CD4-positive, alpha-beta T cell treated with Interleukin-17A for 1 hour (primary cell): Measurements from ENCODE around the gene KLHL42.
"Not testable (repeated sequence)": the region's sequence is repeated elsewhere in the genome, so short reads cannot be mapped to it uniquely, and the experiment has no call there.

Source experiments
- DNase-seq: peaks from one replicate; pipeline ENCODE4 v3.0.0-alpha.2; 2020

The KLHL42 gene

GRCh38 chr12:27821259-27821973 lies 41.4 kb downstream of the KLHL42 start:
- DNase-seq: peak; percentile 73

GRCh38 chr12:27822076-27822712 lies 42.2 kb downstream of the KLHL42 start:
- DNase-seq: peak; percentile 62

- no peak for DNase-seq
These were observed 43.0 kb downstream of the KLHL42 start for GRCh38 chr12:27823038-27823437.

- no peak for DNase-seq
These were observed 44.3 kb downstream of the KLHL42 start for GRCh38 chr12:27824126-27824842.

- no peak for DNase-seq
These were observed 46.0 kb downstream of the KLHL42 start for GRCh38 chr12:27826076-27826475.

- no peak for DNase-seq
These were observed 48.2 kb downstream of the KLHL42 start for GRCh38 chr12:27828196-27828595.

GRCh38 chr12:27838543-27839185 lies 58.6 kb downstream of the KLHL42 start:
- no peak for DNase-seq

- no peak for DNase-seq
These were observed 60.4 kb downstream of the KLHL42 start for GRCh38 chr12:27840229-27840999.

GRCh38 chr12:27841392-27841882 lies 61.4 kb downstream of the KLHL42 start:
- no peak for DNase-seq

GRCh38 chr12:27843714-27844245 lies 63.7 kb downstream of the KLHL42 start:
- no peak for DNase-seq

GRCh38 chr12:27844366-27845090 lies 64.5 kb downstream of the KLHL42 start:
- DNase-seq: no peak

GRCh38 chr12:27845187-27845586 lies 65.2 kb downstream of the KLHL42 start:
- no peak for DNase-seq

- not testable (repeated sequence) for DNase-seq
These were observed 65.7 kb downstream of the KLHL42 start for GRCh38 chr12:27845706-27846105.

GRCh38 chr12:27847293-27847692 lies 67.3 kb downstream of the KLHL42 start:
- not testable (repeated sequence) for DNase-seq

- DNase-seq: no peak
These were observed 71.3 kb downstream of the KLHL42 start for GRCh38 chr12:27851311-27851710.

GRCh38 chr12:27852117-27852516 lies 72.1 kb downstream of the KLHL42 start:
- DNase-seq: no peak
